Measurements from ENCODE around the gene TACC2.

The TACC2 gene

DNA sequence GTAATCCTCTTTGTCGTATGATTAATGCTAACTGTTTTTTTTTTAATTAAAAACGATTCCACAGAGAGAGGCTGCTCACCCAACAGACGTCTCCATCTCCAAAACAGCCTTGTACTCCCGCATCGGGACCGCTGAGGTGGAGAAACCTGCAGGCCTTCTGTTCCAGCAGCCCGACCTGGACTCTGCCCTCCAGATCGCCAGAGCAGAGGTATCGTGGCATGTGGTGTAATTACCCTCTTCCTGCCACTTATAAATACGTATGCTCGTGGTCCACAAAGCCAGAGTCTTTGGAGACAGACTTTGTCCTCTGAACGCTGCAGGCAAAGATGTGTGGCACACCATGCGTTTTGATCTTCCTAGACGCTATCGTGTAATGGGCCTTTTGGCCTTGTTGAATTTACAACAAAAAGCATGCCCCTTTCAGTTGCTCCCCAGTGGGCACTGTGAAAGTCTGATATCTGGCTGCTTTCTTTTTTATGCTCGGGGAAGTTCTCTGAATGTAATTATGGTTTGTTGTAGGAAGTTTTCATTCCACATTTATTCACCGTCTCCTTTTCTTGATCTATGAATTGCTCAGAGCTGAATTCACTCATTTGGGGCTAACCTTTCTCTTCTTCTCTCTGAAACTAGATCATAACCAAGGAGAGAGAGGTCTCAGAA lies 248.5 kb downstream of the TACC2 start:
- H2AFZ ChIP-seq (ENCODE audit: low read depth, low read length), result no peak overlapping the region
- no peak overlapping the region for H3K9ac ChIP-seq (ENCODE audit: low read depth, low read length)
- no peak overlapping the region for H3K4me3 ChIP-seq (ENCODE audit: low read depth in 1 of 2, low read length in 2 of 2)
- H3K27me3 ChIP-seq (ENCODE audit: insufficient read depth, low read length, poor library complexity), result no peaks in the 10 kb centered on the region
- H3K4me1 ChIP-seq (ENCODE audit: insufficient read depth, low read length), result no peaks in the 10 kb centered on the region
- H3K79me2 ChIP-seq (ENCODE audit: insufficient read depth, low read length), result no peaks in the 10 kb centered on the region
- H3K4me2 ChIP-seq (ENCODE audit: insufficient read depth, low read length), result no peak overlapping the region
- no peak for ATAC-seq (ENCODE audit: insufficient read depth, low read depth)
- DNase-seq, result no peak
- H3K9me3 ChIP-seq (ENCODE audit: insufficient read depth, low read length, severe bottlenecking), result no peaks in the 10 kb centered on the region
- H4K20me1 ChIP-seq (ENCODE audit: insufficient read depth, low read length), result no peaks in the 10 kb centered on the region
- H3K27ac ChIP-seq (ENCODE audit: low read length), result no peak overlapping the region
- H3K36me3 ChIP-seq (ENCODE audit: insufficient read depth, low read length), result no peaks in the 10 kb centered on the region
- no peak for TF ChIP-seq EZH2 (IDR thresholded peaks at IDR 0.05; ENCODE audit: borderline replicate concordance, low read depth, low read length, severe bottlenecking)
- TF ChIP-seq, protein P1, sequence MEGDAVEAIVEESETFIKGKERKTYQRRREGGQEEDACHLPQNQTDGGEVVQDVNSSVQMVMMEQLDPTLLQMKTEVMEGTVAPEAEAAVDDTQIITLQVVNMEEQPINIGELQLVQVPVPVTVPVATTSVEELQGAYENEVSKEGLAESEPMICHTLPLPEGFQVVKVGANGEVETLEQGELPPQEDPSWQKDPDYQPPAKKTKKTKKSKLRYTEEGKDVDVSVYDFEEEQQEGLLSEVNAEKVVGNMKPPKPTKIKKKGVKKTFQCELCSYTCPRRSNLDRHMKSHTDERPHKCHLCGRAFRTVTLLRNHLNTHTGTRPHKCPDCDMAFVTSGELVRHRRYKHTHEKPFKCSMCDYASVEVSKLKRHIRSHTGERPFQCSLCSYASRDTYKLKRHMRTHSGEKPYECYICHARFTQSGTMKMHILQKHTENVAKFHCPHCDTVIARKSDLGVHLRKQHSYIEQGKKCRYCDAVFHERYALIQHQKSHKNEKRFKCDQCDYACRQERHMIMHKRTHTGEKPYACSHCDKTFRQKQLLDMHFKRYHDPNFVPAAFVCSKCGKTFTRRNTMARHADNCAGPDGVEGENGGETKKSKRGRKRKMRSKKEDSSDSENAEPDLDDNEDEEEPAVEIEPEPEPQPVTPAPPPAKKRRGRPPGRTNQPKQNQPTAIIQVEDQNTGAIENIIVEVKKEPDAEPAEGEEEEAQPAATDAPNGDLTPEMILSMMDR (IDR thresholded peaks at IDR 0.05; ENCODE audit: borderline replicate concordance, extremely low read depth, low read length, poor library complexity, severe bottlenecking), result no peak

DNA sequence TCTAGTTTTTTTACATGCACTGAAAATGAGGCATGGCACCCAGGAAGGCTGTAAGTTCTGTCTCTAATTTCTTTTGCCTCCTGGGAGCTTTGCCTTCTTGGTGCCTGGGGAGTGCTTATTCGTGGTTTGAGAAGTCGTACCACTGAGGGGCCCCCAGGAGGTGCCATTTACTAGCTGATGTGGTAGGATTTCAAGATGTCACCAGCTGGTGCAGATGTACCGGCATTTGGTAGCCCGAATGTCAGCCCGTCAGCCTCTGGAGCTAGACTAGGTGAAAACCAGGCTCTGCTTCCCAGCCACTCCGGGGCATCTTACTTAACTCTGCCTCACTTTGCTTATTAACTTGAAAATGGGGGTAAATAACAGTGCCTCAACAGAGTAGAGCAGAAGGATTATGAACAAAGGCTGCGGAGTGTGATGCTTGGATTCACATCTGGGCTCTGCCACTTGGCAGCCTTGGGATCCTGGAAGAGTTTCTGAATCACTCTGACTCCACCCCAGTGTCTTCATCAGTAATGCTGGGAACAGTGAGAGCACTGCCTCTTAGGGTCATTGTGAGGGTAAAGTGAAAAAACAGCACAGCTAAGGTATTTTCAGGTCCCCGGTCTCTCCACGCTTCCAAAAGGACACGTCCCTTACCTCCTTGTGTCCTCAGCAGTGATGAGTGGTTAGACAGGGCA lies 250.8 kb downstream of the TACC2 start:
- no peak overlapping the region for H3K9ac ChIP-seq (ENCODE audit: low read depth, low read length)
- no peaks in the 10 kb centered on the region for H3K36me3 ChIP-seq (ENCODE audit: insufficient read depth, low read length)
- TF ChIP-seq EZH2 (IDR thresholded peaks at IDR 0.05; ENCODE audit: borderline replicate concordance, low read depth, low read length, severe bottlenecking), result no peak
- TF ChIP-seq, protein P1 (IDR thresholded peaks at IDR 0.05; ENCODE audit: borderline replicate concordance, extremely low read depth, low read length, poor library complexity, severe bottlenecking), result peak; percentile 5
- no peaks in the 10 kb centered on the region for H3K79me2 ChIP-seq (ENCODE audit: insufficient read depth, low read length)
- no peak for DNase-seq
- no peak overlapping the region for H3K4me2 ChIP-seq (ENCODE audit: insufficient read depth, low read length)
- ATAC-seq (ENCODE audit: insufficient read depth, low read depth), result no peak
- H3K27me3 ChIP-seq (ENCODE audit: insufficient read depth, low read length, poor library complexity), result no peaks in the 10 kb centered on the region
- H3K9me3 ChIP-seq (ENCODE audit: insufficient read depth, low read length, severe bottlenecking), result no peaks in the 10 kb centered on the region
- H3K4me1 ChIP-seq (ENCODE audit: insufficient read depth, low read length), result no peaks in the 10 kb centered on the region
- H3K27ac ChIP-seq (ENCODE audit: low read length), result no peak overlapping the region
- H4K20me1 ChIP-seq (ENCODE audit: insufficient read depth, low read length), result no peaks in the 10 kb centered on the region
- no peak overlapping the region for H3K4me3 ChIP-seq (ENCODE audit: low read depth in 1 of 2, low read length in 2 of 2)
- no peak overlapping the region for H2AFZ ChIP-seq (ENCODE audit: low read depth, low read length)

DNA sequence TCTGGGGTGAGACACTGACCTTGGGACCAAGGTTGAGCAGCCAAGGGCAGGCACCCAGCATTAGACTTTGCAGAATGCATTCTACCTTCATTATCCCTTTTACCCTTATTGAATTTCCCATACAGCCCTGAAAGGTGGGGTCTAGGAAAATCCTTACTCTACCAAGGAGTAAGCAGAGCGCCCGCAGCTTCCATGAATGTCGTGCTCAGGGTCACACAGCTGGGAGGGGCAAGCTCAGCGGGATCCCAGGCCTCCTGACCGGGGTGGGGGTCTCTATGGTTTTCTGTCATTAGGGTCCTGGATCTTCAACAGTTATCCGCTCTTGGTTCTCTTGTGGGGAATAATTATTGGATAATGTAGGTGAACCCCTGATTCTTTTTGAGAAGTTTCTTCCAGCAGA lies 251.4 kb downstream of the TACC2 start:
- no peaks in the 10 kb centered on the region for H4K20me1 ChIP-seq (ENCODE audit: insufficient read depth, low read length)
- H3K27me3 ChIP-seq (ENCODE audit: insufficient read depth, low read length, poor library complexity), result no peaks in the 10 kb centered on the region
- H3K27ac ChIP-seq (ENCODE audit: low read length), result no peak overlapping the region
- H3K36me3 ChIP-seq (ENCODE audit: insufficient read depth, low read length), result no peaks in the 10 kb centered on the region
- H3K9ac ChIP-seq (ENCODE audit: low read depth, low read length), result no peak overlapping the region
- H3K9me3 ChIP-seq (ENCODE audit: insufficient read depth, low read length, severe bottlenecking), result no peaks in the 10 kb centered on the region
- ATAC-seq (ENCODE audit: insufficient read depth, low read depth) (no peak), DNase-seq (no peak)
- H3K79me2 ChIP-seq (ENCODE audit: insufficient read depth, low read length), result no peaks in the 10 kb centered on the region
- TF ChIP-seq, protein P1 (IDR thresholded peaks at IDR 0.05; ENCODE audit: borderline replicate concordance, extremely low read depth, low read length, poor library complexity, severe bottlenecking), result no peak
- no peaks in the 10 kb centered on the region for H3K4me1 ChIP-seq (ENCODE audit: insufficient read depth, low read length)
- no peak overlapping the region for H2AFZ ChIP-seq (ENCODE audit: low read depth, low read length)
- no peak overlapping the region for H3K4me2 ChIP-seq (ENCODE audit: insufficient read depth, low read length)
- H3K4me3 ChIP-seq (ENCODE audit: low read depth in 1 of 2, low read length in 2 of 2), result no peak overlapping the region

Measured in DND-41 (cell line).